DOHH2 (cell line): ENCODE data around the gene ZNRF2.

ENCODE experiments used
- H3F3A ChIP-seq: fragments of 200-600 bp; sonication (generic), shearing (Covaris generic); 2 replicates; pipeline ENCODE4 v1.6.0; 2016; ENCODE audit warnings: antibody characterized with exemption, mild to moderate bottlenecking; ENCODE audit not compliant: control insufficient read depth, insufficient read depth
- H3K27ac ChIP-seq: fragments of 200-600 bp; sonication (generic); 2 replicates; pipeline ENCODE4 v1.5.1; 2014; ENCODE audit warnings: low read depth, mild to moderate bottlenecking, low read length, moderate library complexity
- H3K27me3 ChIP-seq: fragments of 200-600 bp; sonication (generic); 2 replicates; pipeline ENCODE4 v1.6.1; 2014; ENCODE audit warnings: mild to moderate bottlenecking, low read length, mixed read lengths; ENCODE audit not compliant: control insufficient read depth
- H3K36me3 ChIP-seq: fragments of 200-600 bp; sonication (generic); 2 replicates; pipeline ENCODE4 v1.6.1; 2014; ENCODE audit warnings: mild to moderate bottlenecking, low read length, moderate library complexity, mixed read lengths; ENCODE audit not compliant: control insufficient read depth
- H3K4me1 ChIP-seq: fragments of 200-600 bp; sonication (generic); 2 replicates; pipeline ENCODE4 v1.6.1; 2014; ENCODE audit warnings: mild to moderate bottlenecking, low read length, mixed read lengths; ENCODE audit not compliant: control insufficient read depth
- H3K4me2 ChIP-seq: fragments of 200-600 bp; sonication (generic); 2 replicates; pipeline ENCODE4 v1.6.0; 2014; ENCODE audit warnings: mild to moderate bottlenecking, low read length, moderate library complexity
- H3K4me3 ChIP-seq: fragments of 200-600 bp; sonication (generic); 2 replicates; pipeline ENCODE4 v1.5.1; 2014; ENCODE audit warnings: mild to moderate bottlenecking, low read length, mixed read lengths
- H3K79me2 ChIP-seq: fragments of 200-600 bp; sonication (generic); 2 replicates; pipeline ENCODE4 v1.6.1; 2014; ENCODE audit warnings: mild to moderate bottlenecking, low read length, mixed read lengths; ENCODE audit not compliant: control insufficient read depth
- H3K9me2 ChIP-seq: fragments of 200-600 bp; sonication (generic); replicated peaks from 2 replicates; pipeline ENCODE4 v1.6.1; 2014; ENCODE audit warnings: mild to moderate bottlenecking, low read length, mixed read lengths; ENCODE audit not compliant: control insufficient read depth
- H3K9me3 ChIP-seq: fragments of 200-600 bp; sonication (generic); 2 replicates; pipeline ENCODE4 v1.6.1; 2014; ENCODE audit warnings: antibody characterized with exemption, low read length, mixed read lengths; ENCODE audit not compliant: control insufficient read depth, insufficient read depth
- H4K20me1 ChIP-seq: fragments of 200-600 bp; sonication (generic); 2 replicates; pipeline ENCODE4 v1.6.0; 2014; ENCODE audit warnings: low read depth, mild to moderate bottlenecking, antibody characterized with exemption, low read length, moderate library complexity; ENCODE audit not compliant: control insufficient read depth, insufficient read depth
- EZH2phosphoT487 ChIP-seq: fragments of 200-600 bp; sonication (generic); IDR thresholded peaks from 2 replicates; pipeline ENCODE4 v1.6.1; 2017; ENCODE audit warnings: borderline replicate concordance, mild to moderate bottlenecking, antibody characterized with exemption, low read length, moderate library complexity, mixed read lengths
- TF ChIP-seq, protein P1 (sequence below): fragments of 200-600 bp; sonication (generic); IDR thresholded peaks from one replicate; pipeline ENCODE4 v1.5.1; 2014; ENCODE audit warnings: antibody characterized with exemption, mild to moderate bottlenecking, low read depth, low read length; ENCODE audit not compliant: poor library complexity, severe bottlenecking

The ZNRF2 gene

DNA sequence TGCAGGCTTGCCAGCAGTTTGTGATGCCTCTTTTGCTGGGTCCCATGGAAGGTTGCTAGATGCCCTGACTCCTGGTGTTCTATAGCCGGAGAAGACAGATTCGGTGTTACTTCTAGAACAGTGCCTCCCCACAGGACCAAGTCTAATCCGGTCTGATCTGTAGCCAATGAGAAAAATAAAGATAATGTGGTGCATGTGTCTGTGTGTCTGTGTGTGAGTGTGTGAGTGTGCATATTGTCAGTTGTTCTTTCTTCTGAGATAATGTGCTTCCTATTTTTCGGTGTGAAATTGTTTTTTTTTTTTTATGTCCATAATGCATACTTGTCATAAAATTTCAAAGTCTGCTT, 29.7 kb upstream of the ZNRF2 start:
- Histone ChIP-seq H3K36me3 (no peaks in the 10 kb centered on the region), H4K20me1 (no peaks in the 10 kb centered on the region), H3K9me2 (no peaks in the 10 kb centered on the region), H3F3A (no peaks in the 10 kb centered on the region), H3K9me3 (no peaks in the 10 kb centered on the region), H3K4me3 (no peak overlapping the region), H3K79me2 (no peaks in the 10 kb centered on the region), H3K27me3 (no peaks in the 10 kb centered on the region), H3K4me1 (peaks cover 11% of the 10 kb centered on the region), H3K27ac (no peak overlapping the region), H3K4me2 (no peak overlapping the region)
- no peak for TF ChIP-seq EZH2phosphoT487
- TF ChIP-seq, protein P1, sequence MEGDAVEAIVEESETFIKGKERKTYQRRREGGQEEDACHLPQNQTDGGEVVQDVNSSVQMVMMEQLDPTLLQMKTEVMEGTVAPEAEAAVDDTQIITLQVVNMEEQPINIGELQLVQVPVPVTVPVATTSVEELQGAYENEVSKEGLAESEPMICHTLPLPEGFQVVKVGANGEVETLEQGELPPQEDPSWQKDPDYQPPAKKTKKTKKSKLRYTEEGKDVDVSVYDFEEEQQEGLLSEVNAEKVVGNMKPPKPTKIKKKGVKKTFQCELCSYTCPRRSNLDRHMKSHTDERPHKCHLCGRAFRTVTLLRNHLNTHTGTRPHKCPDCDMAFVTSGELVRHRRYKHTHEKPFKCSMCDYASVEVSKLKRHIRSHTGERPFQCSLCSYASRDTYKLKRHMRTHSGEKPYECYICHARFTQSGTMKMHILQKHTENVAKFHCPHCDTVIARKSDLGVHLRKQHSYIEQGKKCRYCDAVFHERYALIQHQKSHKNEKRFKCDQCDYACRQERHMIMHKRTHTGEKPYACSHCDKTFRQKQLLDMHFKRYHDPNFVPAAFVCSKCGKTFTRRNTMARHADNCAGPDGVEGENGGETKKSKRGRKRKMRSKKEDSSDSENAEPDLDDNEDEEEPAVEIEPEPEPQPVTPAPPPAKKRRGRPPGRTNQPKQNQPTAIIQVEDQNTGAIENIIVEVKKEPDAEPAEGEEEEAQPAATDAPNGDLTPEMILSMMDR, result no peak

- no peaks in the 10 kb centered on the region for H3K36me3 ChIP-seq
- H3K9me2 ChIP-seq, result no peaks in the 10 kb centered on the region
- no peaks in the 10 kb centered on the region for H3K27me3 ChIP-seq
- H3K27ac ChIP-seq, result no peak overlapping the region
- H3F3A ChIP-seq, result no peaks in the 10 kb centered on the region
- H3K79me2 ChIP-seq, result no peaks in the 10 kb centered on the region
- no peak for TF ChIP-seq EZH2phosphoT487
- TF ChIP-seq, protein P1, result no peak
- H4K20me1 ChIP-seq, result no peaks in the 10 kb centered on the region
- H3K4me1 ChIP-seq, result peaks cover 6% of the 10 kb centered on the region
- H3K9me3 ChIP-seq, result no peaks in the 10 kb centered on the region
- H3K4me2 ChIP-seq, result no peak overlapping the region
- no peak overlapping the region for H3K4me3 ChIP-seq
Measured at GRCh38 chr7:30255064-30255769, 29.2 kb upstream of the ZNRF2 start.

DNA sequence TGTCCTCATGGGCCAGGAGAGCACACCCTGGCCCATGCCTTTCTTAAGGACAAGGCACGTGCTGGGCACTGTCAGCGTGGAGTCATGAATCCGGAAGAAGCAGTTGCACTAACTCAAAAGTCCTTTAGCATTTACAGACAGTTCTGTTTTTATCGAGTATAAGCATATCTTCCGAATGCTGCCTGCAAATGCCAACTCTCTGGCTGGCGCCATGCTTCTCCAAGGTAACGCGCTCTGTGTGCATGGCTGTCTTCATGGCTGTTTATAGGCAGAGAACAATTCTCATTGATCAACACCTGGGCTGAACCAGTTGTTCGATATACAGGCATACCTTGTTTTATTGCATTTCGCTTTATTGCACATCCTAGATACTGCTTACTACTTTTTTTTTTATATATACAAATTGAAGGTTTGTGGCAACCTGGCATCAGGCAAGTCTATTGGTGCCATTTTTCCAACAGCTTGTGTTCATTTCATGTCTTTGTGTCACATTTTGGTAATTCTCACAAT, 28.0 kb upstream of the ZNRF2 start:
- H3K9me2 ChIP-seq, result no peaks in the 10 kb centered on the region
- no peak for TF ChIP-seq EZH2phosphoT487
- TF ChIP-seq, protein P1, result no peak
- H3K27me3 ChIP-seq, result no peaks in the 10 kb centered on the region
- no peak overlapping the region for H3K27ac ChIP-seq
- H3F3A ChIP-seq, result no peaks in the 10 kb centered on the region
- no peak overlapping the region for H3K4me3 ChIP-seq
- no peaks in the 10 kb centered on the region for H4K20me1 ChIP-seq
- H3K79me2 ChIP-seq, result no peaks in the 10 kb centered on the region
- H3K4me2 ChIP-seq, result no peak overlapping the region
- H3K9me3 ChIP-seq, result no peaks in the 10 kb centered on the region
- no peaks in the 10 kb centered on the region for H3K36me3 ChIP-seq
- no peaks in the 10 kb centered on the region for H3K4me1 ChIP-seq
